Measurements from ENCODE around the gene OBSCN.

Gene OBSCN

DNA sequence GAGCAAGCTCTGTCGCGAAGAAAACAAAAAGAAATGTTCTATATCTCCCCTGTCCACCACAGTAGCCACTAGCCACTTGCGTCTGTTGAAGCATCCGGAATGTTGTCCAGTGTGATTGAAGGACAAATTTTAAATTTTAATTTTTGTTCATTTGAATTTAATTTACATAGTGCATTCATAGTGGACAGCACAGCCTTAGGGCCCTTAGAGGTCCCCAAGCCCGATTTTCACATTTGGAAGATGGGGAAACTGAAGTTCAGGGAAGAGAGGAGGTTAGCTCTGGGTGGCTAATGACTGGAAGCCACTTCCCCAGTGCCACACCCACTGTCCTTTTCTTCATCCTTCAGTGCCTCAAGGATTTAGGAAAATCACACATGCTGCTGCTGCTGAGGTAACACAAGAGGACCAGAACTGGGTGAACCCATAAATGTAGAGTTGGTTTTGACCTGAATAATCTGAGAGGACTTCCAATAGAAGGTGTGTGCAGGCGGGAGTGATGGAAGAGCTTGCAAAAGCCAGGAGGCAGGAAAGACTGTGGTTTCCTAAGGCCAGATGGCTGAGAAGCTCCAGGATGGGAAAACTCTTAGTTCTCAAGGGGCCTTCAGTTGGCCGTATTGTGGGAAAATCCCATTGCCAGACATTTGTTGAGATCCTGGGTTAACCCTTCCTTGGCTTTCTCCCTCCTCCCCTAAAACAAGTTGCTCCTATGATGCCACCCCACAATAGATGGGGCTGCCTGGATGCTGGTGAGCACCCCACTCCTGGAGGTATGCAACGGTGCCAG, 149.2 kb downstream of the OBSCN start:
- no peaks in the 10 kb centered on the region for H3K27me3 Mint-ChIP-seq
- H3K27ac Mint-ChIP-seq, result no peak overlapping the region
- no peaks in the 10 kb centered on the region for H3K4me1 Mint-ChIP-seq (ENCODE audit: low read depth)
- no peak overlapping the region for H3K4me3 Mint-ChIP-seq
- no peaks in the 10 kb centered on the region for H3K36me3 Mint-ChIP-seq (ENCODE audit: low read depth)
- H3K9me3 Mint-ChIP-seq, result no peaks in the 10 kb centered on the region

- no peaks in the 10 kb centered on the region for H3K9me3 Mint-ChIP-seq
- H3K4me3 Mint-ChIP-seq, result no peak overlapping the region
- H3K36me3 Mint-ChIP-seq (ENCODE audit: low read depth), result no peaks in the 10 kb centered on the region
- H3K27me3 Mint-ChIP-seq, result no peaks in the 10 kb centered on the region
- peak overlapping the region; percentile 49 for H3K27ac Mint-ChIP-seq
- H3K4me1 Mint-ChIP-seq (ENCODE audit: low read depth), result no peaks in the 10 kb centered on the region
These were observed 150.4 kb downstream of the OBSCN start for GRCh38 chr1:228358039-228358763.

DNA sequence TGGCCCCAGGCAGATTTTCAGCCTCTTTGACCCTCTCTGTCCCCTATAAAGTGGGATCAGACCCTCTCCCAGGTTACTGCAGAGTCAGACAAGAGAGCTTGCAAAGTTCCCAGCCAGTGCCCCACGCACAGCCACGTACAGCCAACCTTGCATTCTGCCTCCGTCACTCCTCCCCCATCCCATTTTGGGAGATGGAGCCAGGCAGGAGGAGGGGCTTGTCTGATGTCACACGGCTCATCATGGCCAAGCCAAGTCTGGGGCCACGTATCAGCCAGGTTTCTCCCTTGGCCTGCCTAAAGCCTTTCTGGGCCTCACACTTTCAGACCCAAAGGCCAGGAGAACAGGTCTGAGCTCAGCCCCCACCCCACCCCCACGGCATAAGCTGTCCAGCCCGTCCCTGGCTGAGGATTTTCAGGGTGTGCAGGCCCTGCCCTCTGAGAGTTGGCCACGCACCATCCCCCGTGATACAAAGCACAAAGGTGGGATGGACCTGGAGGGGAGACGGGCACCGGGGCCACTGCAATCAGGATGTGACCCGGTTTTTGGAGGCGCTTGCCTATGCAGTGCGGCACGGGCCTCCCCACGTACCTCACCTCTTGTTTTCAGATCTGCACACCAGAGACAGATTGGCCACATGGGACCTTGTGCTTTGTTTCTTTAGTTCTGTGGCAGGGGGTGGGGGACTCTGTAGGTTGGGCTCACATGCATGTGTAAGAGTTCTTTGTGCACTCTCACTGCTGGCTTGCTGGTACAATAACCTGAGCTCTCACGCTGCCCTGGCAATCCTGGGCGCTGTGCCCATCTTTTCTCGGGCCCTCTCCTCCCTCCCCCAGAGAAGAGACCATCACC, 151.1 kb downstream of the OBSCN start:
- Mint-ChIP-seq H3K4me3 (no peak overlapping the region), H3K36me3 (ENCODE audit: low read depth) (no peaks in the 10 kb centered on the region), H3K27me3 (no peaks in the 10 kb centered on the region), H3K4me1 (ENCODE audit: low read depth) (no peaks in the 10 kb centered on the region), H3K9me3 (no peaks in the 10 kb centered on the region), H3K27ac (no peak overlapping the region)

DNA sequence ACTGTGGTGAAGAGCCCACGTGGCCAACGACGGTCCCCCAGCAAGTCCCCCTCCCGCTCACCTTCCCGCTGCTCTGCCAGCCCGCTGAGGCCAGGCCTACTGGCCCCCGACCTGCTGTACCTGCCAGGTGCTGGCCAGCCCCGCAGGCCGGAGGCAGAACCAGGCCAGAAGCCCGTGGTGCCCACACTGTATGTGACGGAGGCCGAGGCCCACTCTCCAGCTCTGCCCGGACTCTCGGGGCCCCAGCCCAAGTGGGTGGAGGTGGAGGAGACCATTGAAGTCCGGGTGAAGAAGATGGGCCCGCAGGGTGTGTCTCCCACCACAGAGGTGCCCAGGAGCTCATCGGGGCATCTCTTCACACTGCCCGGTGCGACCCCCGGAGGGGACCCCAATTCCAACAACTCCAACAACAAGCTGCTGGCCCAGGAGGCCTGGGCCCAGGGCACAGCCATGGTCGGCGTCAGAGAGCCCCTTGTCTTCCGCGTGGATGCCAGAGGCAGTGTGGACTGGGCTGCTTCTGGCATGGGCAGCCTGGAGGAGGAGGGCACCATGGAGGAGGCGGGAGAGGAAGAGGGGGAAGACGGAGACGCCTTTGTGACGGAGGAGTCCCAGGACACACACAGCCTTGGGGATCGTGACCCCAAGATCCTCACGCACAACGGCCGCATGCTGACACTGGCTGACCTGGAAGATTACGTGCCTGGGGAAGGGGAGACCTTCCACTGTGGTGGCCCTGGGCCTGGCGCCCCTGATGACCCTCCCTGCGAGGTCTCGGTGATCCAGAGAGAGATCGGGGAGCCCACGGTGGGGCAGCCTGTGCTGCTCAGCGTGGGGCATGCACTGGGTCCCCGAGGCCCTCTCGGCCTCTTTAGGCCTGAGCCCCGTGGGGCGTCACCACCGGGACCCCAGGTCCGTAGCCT, 152.0 kb downstream of the OBSCN start:
- Mint-ChIP-seq H3K4me1 (ENCODE audit: low read depth) (no peaks in the 10 kb centered on the region), H3K36me3 (ENCODE audit: low read depth) (no peaks in the 10 kb centered on the region), H3K27ac (no peak overlapping the region)

DNA sequence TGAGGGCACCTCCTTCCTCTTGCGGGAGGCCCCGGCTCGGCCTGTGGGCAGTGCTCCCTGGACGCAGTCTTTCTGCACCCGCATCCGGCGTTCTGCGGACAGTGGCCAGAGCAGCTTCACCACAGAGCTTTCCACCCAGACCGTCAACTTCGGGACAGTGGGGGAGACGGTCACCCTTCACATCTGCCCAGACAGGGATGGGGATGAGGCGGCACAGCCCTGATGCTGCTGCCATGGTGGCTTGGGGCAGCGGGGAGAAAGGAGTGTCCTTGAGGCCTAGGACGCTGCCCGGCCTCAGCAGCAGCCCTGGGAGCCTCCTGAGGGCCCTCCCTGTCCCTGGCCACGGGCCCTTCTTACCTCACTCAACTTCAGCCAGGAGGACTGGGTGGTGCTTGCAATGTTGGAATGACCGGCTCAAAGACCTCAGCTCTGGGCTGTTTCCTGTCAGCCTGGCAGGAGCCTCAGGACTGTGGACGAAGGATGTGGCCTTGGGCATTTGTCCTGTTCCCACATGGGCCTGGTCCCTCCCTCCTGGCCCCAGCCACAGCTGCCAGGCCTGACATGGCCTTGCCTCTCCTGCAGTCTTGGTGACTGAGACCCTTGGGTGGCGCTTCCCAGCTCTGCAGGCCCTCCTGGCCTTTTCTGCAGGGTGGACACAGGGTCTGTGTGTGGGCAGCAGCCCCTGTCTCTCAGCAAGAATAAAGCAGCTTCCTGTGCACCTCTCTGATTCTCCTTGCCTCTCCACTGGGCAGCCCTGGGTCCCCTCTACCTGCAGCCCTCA, 152.9 kb downstream of the OBSCN start:
- H3K27ac Mint-ChIP-seq, result no peak overlapping the region
- H3K4me3 Mint-ChIP-seq, result no peak overlapping the region
- H3K36me3 Mint-ChIP-seq (ENCODE audit: low read depth), result no peaks in the 10 kb centered on the region
- no peaks in the 10 kb centered on the region for H3K4me1 Mint-ChIP-seq (ENCODE audit: low read depth)
- H3K9me3 Mint-ChIP-seq, result no peaks in the 10 kb centered on the region
- no peaks in the 10 kb centered on the region for H3K27me3 Mint-ChIP-seq

More for the DNA sequence above, 152.0 kb downstream of the OBSCN start:
- Mint-ChIP-seq H3K27me3 (no peaks in the 10 kb centered on the region), H3K9me3 (no peaks in the 10 kb centered on the region), H3K4me3 (no peak overlapping the region)

DNA sequence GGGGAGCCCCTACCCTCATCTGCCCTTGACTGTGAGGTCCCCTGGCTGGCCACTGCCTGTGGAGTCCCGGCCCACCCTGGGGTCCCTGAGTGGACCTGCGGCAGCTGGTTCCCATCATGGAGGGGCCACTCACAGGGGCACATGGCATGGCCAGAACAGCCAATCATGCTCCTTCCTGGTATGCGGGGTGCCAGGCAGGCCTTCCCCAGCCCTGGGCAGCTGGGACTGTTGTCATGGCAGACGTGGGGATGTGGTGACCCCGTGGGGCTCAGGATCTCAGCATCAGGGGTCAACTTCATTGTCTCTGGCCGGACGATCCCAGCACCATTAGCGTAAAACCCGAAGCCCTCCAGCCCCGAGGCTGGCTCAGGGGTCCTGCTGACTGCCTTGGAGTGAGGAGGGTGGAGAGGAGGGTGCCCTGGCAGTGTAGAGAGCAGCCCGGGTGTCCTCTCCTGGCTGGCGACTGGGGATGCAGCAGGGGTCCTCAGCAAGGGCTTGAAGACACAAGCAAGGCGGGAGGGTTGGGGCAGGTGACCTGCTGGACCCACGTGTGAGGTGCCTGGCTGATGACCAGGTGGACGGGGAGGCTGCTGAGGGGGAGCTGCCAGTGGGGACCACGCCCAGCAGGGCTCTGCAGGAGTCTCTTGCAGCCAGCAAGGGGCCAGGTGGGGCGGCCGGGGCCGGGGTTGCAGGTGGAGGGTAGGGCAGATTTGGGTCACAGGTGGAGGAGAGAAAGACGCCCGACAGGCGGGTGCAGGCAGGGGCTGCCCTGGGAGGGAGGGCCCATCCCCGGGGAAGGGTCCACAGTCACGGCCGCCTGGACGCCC, 153.7 kb downstream of the OBSCN start:
- no peak overlapping the region for H3K4me3 Mint-ChIP-seq
- no peaks in the 10 kb centered on the region for H3K36me3 Mint-ChIP-seq (ENCODE audit: low read depth)
- no peak overlapping the region for H3K27ac Mint-ChIP-seq

DNA sequence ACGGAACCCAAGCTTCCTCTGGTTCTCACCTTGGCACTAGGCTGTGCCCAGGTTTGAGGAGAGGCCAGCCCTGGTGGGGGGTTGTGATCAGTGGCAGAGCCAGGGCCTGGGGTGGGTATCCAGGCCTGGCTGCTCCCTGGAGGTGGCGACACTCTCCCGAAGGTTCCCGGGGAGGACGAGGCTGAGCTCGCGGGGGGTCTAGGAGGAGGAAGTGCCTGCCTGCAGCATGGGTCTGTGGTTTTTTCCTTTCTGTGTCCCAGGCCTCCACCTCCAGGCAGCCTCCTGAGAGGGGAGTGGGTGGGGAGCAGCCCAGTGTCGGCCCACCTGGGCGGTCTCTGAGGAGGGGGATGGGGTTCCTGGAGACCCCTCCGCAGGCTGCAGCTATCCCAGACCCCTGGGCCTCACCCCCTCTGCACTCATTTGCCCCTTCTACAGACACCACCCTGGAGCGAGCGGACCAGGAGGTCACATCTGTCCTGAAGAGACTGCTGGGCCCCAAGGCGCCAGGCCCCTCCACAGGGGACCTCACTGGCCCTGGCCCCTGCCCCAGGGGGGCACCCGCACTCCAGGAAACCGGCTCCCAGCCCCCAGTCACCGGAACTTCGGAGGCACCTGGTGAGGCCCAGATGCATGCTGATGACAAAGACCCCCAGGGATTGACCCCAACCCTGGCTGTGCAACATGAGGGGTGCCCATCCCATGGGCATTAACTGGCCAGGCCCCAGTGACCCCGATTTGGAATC, 154.5 kb downstream of the OBSCN start:
- Mint-ChIP-seq H3K4me3 (no peak overlapping the region), H3K9me3 (no peaks in the 10 kb centered on the region), H3K36me3 (ENCODE audit: low read depth) (no peaks in the 10 kb centered on the region), H3K4me1 (ENCODE audit: low read depth) (no peaks in the 10 kb centered on the region), H3K27me3 (no peaks in the 10 kb centered on the region), H3K27ac (no peak overlapping the region)

More for the DNA sequence above, 153.7 kb downstream of the OBSCN start:
- Mint-ChIP-seq H3K9me3 (no peaks in the 10 kb centered on the region), H3K27me3 (no peaks in the 10 kb centered on the region), H3K4me1 (ENCODE audit: low read depth) (no peaks in the 10 kb centered on the region)

GRCh38 chr1:228362884-228363450, 155.1 kb downstream of the OBSCN start:
- Mint-ChIP-seq H3K27ac (no peak overlapping the region), H3K4me1 (ENCODE audit: low read depth) (no peaks in the 10 kb centered on the region), H3K36me3 (ENCODE audit: low read depth) (no peaks in the 10 kb centered on the region), H3K27me3 (no peaks in the 10 kb centered on the region), H3K4me3 (no peak overlapping the region), H3K9me3 (no peaks in the 10 kb centered on the region)

DNA sequence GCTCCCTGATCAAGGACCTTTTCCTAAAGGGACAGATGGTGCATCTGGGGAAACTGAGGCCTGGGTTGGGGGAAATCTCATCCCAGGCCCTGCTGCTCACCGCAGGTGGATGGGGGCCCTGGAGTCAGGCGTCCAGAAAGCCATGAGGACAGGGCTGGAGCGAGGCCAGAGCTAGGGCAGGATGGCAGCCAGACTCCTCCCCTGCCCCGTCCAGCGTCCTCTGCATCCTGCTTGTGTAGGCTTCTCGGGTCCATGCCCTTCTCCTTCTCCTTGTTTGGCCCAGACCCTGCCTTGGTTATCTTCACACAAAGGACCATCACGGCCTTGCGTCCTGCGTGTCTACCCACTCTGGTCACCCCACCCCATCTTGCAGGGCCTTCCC, 155.8 kb downstream of the OBSCN start:
- Mint-ChIP-seq H3K9me3 (no peaks in the 10 kb centered on the region), H3K36me3 (ENCODE audit: low read depth) (no peaks in the 10 kb centered on the region), H3K4me1 (ENCODE audit: low read depth) (no peaks in the 10 kb centered on the region), H3K27ac (no peak overlapping the region), H3K27me3 (no peaks in the 10 kb centered on the region), H3K4me3 (no peak overlapping the region)

DNA sequence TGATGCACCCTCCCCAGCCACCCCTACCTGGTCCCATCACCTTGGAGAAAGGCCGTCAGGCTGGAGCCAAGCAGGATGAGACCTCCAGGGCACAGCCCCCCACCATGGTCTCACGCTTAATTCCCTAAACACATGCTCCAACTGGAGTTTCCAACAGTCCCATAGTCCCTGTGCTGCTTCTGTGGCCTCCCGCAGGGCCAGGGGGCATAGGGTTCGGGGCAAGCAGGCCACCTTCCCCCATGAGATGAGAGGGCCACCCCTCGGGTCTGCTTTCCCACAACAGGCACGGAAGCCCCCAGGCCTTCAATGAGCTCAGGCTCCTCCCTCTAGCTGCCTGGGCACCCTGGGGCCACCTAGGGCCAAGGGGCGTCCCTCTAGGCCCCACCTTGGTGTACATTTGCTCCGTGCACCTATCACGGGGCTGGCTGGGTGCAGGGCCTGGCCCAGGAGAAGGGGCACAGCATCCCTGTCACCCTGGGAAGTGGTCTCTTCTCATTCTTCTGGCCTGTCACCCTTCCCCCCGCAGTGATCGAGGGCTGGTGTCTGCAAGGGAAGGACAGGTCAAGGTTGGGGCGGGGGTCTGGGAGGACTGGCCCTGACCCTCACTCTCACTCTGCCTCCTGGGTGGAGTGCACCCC, 156.3 kb downstream of the OBSCN start:
- no peak overlapping the region for H3K4me3 Mint-ChIP-seq
- H3K9me3 Mint-ChIP-seq, result no peaks in the 10 kb centered on the region
- H3K27ac Mint-ChIP-seq, result no peak overlapping the region
- no peaks in the 10 kb centered on the region for H3K27me3 Mint-ChIP-seq
- H3K4me1 Mint-ChIP-seq (ENCODE audit: low read depth), result no peaks in the 10 kb centered on the region
- no peaks in the 10 kb centered on the region for H3K36me3 Mint-ChIP-seq (ENCODE audit: low read depth)

GRCh38 chr1:228364706-228365213, 156.9 kb downstream of the OBSCN start:
- H3K36me3 Mint-ChIP-seq (ENCODE audit: low read depth), result no peaks in the 10 kb centered on the region
- no peak overlapping the region for H3K27ac Mint-ChIP-seq

More at GRCh38 chr1:228364706-228365213, 156.9 kb downstream of the OBSCN start:
- Mint-ChIP-seq H3K27me3 (no peaks in the 10 kb centered on the region), H3K4me3 (no peak overlapping the region), H3K4me1 (ENCODE audit: low read depth) (no peaks in the 10 kb centered on the region), H3K9me3 (no peaks in the 10 kb centered on the region)
